ENCODE measurements around the gene IFT122.
"Not testable (repeated sequence)": the region's sequence is repeated elsewhere in the genome, so short reads cannot be mapped to it uniquely, and the experiment has no call there.

IFT122 gene

DNA sequence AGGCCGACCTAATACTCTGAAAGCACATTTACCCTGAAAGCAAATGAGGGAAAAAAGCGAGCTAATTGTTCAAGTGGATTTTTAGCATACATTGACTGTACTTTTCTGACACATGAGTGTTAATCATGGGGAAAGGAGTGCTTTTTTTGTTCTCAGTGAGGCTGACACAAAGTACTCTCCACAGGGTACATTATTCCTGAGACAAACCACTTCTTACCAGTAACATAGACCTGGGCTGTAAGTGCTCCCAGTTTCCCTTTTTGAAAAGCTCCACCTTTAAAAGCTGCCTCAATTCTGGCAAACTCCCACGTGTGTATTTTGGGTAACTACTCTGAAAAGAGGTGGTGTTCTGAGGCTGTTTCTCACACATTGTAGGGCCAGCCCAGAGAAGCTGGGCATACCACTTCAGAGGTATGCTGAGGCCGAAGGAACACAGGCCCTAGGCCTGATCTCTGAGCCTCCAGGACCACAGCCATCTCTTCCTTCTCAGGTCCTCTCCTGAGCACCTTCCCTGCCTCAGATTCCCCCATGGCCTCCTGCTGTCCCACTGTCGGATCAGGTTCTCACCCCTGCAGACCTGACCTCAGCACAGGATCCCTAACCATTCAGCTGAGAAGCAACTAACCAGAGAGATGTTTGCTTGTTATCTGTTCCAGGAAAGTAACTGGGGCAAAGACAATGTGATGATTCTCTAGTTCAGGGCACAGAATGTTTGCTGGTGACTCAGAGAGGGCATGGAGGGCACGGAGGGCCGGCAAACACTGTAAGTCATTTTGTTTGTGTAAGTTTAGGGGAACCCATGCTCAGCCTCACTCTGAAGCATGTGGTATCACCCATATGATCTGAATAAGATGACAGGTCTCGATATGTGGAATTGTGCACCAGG is 58.8 kb downstream of the IFT122 start:
- DNase-seq (ENCODE audit: low read depth) = not testable (repeated sequence)

- DNase-seq (ENCODE audit: low read depth) = not testable (repeated sequence)
Observed at GRCh38 chr3:129499604-129500333, 59.7 kb downstream of the IFT122 start.

GRCh38 chr3:129500334-129500658 is 60.3 kb downstream of the IFT122 start:
- DNase-seq (ENCODE audit: low read depth) = no peak

DNA sequence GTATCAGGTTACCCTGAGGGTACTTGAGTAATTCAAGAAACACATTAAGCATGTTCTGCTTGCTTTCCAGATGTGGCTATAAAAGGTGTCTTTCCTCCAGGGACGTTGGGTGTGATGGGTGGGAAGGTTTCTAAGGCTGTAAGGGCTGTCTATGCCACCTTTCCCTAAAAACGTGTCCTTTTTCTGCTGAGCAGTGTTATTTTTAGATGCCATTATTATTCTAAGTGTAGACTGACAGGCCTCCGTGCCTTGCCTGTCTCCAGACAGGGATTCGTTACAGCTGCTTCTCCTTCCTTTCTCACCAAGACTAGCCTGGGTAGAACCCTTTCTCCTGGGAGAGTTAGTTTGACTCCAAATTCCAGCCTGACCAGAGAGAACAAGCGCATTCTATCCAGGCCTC is 61.6 kb downstream of the IFT122 start:
- no peak for DNase-seq (ENCODE audit: low read depth)

- no peak for DNase-seq (ENCODE audit: low read depth)
Observed at GRCh38 chr3:129502641-129503408, 62.8 kb downstream of the IFT122 start.

DNA sequence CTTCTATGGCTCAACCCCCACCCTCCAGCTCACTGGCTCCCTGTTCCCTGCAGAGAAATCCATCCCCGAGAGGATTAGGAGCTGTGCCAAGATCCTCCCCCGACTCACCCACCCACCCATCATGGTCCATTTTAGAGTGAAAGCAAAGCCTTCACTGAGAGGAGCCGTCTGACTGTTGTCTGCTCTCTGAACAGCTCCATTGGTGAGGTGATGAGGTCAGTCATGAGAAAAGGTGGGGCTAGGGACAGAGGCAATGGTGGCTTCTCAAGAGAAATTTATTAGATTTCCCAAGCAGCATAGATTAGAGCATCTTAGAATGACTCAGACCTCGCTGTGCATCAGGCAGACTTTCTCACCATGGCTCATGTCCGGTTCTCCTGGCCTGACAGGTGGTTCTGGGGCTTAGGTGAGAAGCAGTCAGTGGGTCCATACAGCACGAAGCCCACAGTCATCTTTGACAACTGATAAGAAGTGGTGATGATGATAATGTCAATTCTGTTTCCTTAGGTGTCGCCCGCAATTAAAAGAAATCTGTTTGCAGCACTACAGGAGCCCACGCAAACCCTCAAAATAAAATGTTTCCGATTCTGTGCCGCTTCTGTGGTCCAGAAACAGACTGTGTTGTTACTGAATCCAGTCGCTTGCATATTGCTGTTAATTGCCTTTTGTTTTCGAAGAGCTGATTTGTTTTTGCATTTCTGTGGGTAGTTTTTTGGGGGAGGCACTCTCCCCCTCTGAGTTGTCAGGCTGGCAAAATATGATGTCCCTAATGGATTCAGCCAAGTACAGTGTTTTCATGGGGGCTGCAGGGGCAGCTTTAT is 63.7 kb downstream of the IFT122 start:
- no peak for DNase-seq (ENCODE audit: low read depth)

GRCh38 chr3:129504471-129505100 is 64.6 kb downstream of the IFT122 start:
- no peak for DNase-seq (ENCODE audit: low read depth)

- DNase-seq (ENCODE audit: low read depth) = no peak
Observed at GRCh38 chr3:129505341-129505740, 65.3 kb downstream of the IFT122 start.

DNA sequence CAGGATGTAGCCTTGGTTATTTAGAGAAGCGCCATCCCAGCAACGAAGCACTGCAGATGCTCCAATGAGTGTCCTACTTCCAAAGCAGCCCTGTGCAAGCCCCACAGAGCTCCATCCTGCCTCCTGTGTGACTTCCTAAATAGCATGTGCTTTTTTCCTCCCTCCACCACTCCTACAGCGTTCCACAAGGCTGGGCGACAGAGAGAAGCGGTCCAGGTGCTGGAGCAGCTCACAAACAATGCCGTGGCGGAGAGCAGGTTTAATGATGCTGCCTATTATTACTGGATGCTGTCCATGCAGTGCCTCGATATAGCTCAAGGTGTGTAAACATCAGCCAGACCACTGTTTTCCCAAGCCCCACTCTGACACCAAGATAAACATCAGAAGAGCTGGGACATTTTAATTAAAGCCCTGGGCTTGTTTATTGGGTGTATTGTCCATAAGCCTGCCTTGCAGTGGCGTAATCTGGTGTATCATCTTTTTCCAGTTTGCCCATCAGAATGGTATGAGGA is 66.3 kb downstream of the IFT122 start:
- DNase-seq (ENCODE audit: low read depth) = no peak

GRCh38 chr3:129507181-129507831 is 67.3 kb downstream of the IFT122 start:
- no peak for DNase-seq (ENCODE audit: low read depth)

DNA sequence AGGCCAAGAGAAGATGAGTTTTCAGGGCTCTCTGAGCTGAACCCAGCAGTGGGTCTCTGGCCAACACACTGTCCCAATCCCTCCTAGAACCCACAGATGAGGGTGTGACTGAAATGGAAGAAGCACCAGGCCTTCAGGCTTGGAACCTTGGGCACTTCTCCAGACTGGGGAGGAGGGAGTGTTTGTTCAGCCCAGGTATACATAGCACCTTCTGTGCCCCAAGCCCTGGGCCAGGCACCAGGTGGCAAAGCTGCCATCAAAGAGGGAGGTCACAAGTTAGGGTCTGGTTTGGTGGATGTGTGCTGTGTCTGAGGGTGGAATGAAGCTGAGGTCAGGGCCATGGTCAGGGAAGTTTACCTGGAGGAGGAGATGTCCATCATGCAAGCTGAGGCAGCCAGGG is 72.6 kb downstream of the IFT122 start:
- DNase-seq (ENCODE audit: low read depth) = no peak

DNA sequence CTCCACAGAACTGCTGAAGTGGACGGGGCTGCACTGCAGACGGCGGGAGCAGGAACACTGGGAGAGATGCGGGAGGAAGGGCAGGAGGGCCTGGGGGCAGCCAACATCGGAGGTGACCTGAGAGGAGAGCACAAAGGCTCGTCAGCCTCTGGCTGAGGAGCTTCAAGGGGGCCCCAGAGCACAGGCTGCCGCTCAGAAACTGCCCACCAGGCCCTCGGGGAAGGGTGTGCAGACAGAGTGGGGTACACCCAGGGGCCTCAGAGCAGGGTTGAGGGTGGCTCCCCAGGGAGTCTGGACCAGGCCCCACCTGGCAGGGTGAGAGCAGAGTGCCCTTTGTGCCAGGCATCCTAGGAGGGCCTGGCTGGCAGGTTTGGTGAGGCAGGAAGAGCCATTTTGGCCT is 73.7 kb downstream of the IFT122 start:
- no peak for DNase-seq (ENCODE audit: low read depth)

DNA sequence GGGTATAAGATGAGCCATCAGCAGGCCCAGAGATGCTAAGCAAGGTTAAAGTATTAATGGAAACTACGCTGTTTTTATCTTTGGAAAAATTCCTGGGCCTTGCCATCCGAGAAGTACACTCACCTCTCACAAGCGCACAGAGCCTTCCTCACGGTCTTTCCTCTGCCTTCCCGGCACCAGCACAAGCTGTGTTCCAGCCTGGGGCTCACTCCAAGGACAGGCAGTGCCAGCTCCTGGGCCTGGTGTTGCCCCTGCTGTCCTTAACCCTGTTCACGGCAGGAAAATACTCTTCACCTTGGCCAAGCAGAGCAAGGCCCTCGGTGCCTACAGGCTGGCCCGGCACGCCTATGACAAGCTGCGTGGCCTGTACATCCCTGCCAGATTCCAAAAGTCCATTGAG is 74.1 kb downstream of the IFT122 start:
- no peak for DNase-seq (ENCODE audit: low read depth)

DNA sequence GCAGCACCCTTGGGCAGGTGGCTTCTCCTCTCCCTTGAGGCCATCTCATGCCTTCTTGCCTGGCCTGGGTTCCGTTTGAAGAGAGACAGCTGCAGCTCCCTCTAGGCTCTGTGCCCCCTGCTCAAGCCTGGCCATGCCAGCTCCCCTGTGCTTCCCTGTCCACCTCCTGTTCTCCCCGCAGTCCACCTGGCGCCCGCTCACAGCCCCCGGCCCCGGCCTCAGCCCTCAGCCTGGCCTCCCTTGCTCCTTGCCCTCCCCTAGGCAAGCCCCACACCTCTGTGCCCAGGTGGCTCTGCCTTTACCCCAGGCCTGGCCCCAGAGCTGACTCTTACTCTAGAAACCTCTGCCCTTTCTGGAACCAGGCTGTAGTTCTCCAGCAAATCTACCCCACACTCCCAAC is 74.5 kb downstream of the IFT122 start:
- no peak for DNase-seq (ENCODE audit: low read depth)

DNA sequence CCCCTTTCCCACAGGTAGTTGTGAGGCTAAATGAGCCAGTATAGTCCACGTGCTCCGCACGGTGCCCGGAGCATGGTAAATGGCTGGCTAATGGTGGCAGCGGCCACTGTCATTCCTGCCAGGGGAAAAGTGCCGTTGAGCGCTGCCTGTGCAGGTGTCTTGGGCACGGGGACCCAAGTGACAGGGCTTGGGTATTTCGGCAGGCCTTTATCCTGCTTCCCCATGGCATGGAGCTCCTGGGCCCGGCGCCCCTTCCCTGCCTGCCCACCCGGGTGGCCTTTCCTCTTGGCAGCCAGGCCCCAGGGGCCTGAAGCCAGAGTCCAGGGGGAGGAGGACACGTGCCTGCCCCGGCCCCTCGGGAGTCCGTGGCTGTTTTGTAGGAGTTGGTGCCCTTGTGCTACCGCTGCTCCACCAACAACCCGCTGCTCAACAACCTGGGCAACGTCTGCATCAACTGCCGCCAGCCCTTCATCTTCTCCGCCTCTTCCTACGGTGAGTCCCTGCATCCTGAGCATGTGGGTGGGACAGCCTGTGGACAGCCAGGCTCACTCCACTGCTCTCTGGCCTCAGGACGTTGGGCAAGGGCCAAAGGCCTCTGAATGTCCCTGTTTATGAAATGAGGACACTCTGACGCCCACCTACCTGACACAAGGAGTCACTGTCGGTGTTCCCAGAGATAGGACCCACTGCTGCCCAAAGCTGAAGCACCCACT is 75.2 kb downstream of the IFT122 start:
- not testable (repeated sequence) for DNase-seq (ENCODE audit: low read depth)

GRCh38 chr3:129515821-129516432 is 75.9 kb downstream of the IFT122 start:
- DNase-seq (ENCODE audit: low read depth) = not testable (repeated sequence)

DNA sequence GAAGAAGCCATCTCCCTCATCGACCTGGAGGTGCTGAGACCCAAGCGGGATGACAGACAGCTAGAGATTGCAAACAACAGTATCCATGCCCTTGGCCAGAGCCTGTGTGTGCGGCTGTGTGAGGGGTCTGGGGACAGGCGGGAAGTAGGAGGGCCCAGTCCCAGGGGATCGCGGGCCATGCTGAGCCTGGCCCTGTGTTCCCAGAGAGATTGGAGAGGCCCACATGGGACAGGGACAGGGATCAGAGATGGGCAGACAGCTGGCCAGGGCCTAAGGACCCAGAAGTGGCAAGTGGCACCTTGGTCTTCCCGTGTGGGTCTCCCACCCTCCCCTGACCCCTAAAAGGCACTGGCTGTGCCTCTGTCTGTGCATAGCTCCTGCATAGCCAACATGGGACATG is 77.5 kb downstream of the IFT122 start:
- no peak for DNase-seq (ENCODE audit: low read depth)

DNA sequence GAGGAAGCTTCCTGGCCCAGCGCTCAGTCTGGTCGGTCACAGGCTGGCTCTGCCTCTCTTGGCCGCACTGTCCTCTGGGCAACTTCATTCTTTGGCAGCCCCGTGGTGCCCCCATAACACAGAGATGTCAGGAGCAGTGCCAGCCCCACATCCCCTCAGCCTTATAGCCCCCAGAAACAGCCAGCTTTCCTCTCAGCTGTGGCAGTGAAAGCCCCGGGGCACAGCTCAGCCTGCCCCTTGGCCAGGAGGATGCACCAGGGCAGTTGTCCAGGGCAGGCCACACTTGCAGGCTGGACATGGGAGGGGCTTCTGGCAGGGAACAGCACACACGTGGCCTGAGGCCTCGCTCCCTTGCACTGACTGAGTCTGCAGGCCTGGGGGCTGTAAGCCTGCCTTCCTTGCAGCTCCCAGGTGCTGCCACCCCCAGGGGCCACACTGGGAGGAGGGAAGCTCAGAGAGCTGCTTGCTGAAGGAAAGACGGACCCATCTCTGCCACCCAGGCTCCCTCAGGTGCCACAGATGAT is 78.1 kb downstream of the IFT122 start:
- DNase-seq (ENCODE audit: low read depth) = no peak

DNA sequence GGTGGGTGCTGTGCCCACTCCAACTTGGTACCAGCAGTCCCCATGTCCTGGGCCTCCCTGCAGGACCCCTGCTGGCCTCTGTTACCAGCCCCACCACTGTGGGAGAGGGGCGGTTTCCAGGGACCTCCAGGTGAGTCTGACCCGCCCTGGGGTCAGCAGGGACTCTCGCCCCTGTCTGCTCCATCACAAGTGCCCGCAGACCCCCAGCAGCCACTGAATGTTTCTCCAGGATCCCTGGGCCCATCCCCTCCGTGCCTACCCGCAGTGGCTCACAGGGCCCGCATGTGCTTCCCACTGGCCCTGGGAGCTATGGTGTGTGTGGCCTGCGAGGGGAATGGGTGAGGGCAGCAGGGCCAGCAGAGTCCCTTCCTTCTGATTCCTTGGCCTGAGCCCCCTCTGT is 78.6 kb downstream of the IFT122 start:
- DNase-seq (ENCODE audit: low read depth) = no peak

Data from activated T-helper 1 cell treated with Interleukin-2 at 50 U/mL for 16 hours (primary cell).